Body of pancreas (tissue), 4 donors: ENCODE data around the gene TKTL2. TPM values are rescaled to one million over a fixed set of nuclear protein-coding genes. Genes with fewer than 3 reads are reported as not detected.
A peak's percentile ranks its signal among the peaks of the same experiment; 100 is the strongest.

ENCODE experiments used
- ATAC-seq: fragments of 150-250 bp; one replicate; pipeline ENCODE4 v1.9.1; 2016
- DNase-seq, 4 donors: peaks; one replicate each; pipeline ENCODE4 v3.0.0-alpha.2; 2019
- H3K27ac ChIP-seq, 4 donors: fragments of 200-600 bp; sonication (generic); 1 replicate in 3 of 4; 2 replicates in 1 of 4; pipeline versions ENCODE4 v1.5.1 to v1.6.1; 2016 to 2019; ENCODE audit warnings: mild to moderate bottlenecking in 1 of 4, mixed read lengths in 1 of 4, moderate library complexity in 1 of 4
- H3K27me3 ChIP-seq, 2 donors: fragments of 200-600 bp; sonication (generic); one replicate each; pipeline ENCODE4 v1.6.0; 2016; ENCODE audit warnings: mild to moderate bottlenecking in 1 of 2
- H3K36me3 ChIP-seq, 2 donors: fragments of 200-600 bp; sonication (generic); replicated peaks in 1 of 2; 2 replicates each; pipeline ENCODE4 v1.5.1; 2016; ENCODE audit warnings: low read depth in 2 of 2; ENCODE audit not compliant: insufficient read depth in 1 of 2
- H3K4me1 ChIP-seq: fragments of 200-600 bp; sonication (generic); one replicate; pipeline ENCODE4 v1.6.0; 2016
- H3K4me3 ChIP-seq, 2 donors: fragments of 200-600 bp; sonication (generic); 1 replicate in 1 of 2; 2 replicates in 1 of 2; pipeline ENCODE4 v1.5.1; 2016 to 2019
- H3K9me3 ChIP-seq, 3 donors: fragments of 200-600 bp; sonication (generic); 1 replicate in 2 of 3; 2 replicates in 1 of 3; pipeline ENCODE4 v1.5.1; 2016
- POLR2A ChIP-seq, 3 donors: fragments of 450-650 bp; IDR thresholded peaks; one replicate each; pipeline ENCODE4 v1.6.1; 2016; ENCODE audit warnings: antibody characterized with exemption in 3 of 3, mild to moderate bottlenecking in 2 of 3
- WGBS, 2 donors: methylation state at CpG; one replicate each; pipeline ENCODE4 v1.1.5; 2017; 5-methylcytosine and 5-hydroxymethylcytosine counted together
- intact Hi-C: fragments of 100-400 bp; cut with DNase I; formaldehyde crosslinking; loops from one replicate; pipeline ENCODE4 v1.15.1; 2023
- total RNA-seq, 2 donors: library from RNA; depleted of rRNA; stranded (reverse); fragments of >200 nt; gene quantifications; one replicate each; pipeline ENCODE4 v1.1.0, GENCODE V29; 2016
- TF ChIP-seq, protein P1 (sequence below), 7 experiments: fragments of 450-650 bp in 4 of 7; fragments of 200-600 bp in 3 of 7; sonication (generic) in 3 of 7; IDR thresholded peaks; one replicate each; pipeline ENCODE4 v1.5.1; 2016 to 2019; ENCODE audit warnings: antibody characterized with exemption in 7 of 7

Gene TKTL2
- total RNA-seq, 2 donors from 2014 or later: not detected

DNA sequence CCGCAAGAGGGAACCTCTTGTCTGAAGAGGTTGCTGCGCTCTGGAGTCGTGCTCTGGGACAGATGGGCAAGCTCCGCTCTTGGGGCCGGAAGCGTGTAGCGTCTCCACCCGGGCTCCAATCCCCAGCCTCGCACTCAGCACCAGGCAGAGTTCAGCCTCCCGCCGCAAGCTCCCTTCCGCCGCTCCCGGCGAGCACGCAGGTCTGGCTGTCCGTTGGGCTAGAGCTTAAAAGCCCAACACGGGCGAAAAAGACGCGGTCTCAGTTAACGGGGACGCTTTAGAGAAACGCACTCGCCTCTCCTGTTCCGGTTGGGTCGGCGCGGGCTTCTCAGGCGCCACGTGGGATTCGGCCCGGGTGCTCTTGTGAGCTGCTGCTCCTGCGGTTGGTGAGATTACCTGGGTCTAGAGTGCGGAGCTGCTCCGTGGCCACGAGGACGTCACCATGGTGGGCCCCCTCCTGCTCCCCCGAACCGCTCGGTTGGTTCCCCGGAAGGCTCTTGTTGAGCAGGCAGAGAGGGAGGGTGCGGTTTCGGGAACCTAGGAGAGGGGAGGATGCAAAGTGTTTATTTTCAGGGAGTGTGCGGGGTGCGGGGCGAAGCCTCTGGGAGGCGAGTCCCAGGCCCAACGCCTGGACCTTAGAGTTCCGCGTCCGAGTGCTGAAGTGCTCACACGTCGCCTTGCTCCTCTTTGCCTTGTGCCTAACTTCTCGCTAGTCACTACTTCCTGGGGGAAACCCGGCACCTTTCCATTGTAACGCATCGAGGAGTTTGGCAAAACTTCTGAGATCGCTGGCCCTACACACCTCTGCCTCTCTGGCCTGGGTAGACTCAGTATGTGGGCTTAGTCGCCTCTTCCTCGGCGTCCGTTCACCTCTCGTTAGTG, 21.0 kb upstream of the TKTL2 start, which contains the start of gene TMA16:
TMA16 (plus strand) TSS at position 331 of the 882 bp plus-strand sequence; CDS start at position 443, 112 bp downstream.
- ATAC-seq (peak; percentile 96), DNase-seq (peak; percentile 87 to 91 (median 88))
- Histone ChIP-seq H3K9me3 (no peaks in the 10 kb centered on the region), H3K36me3 (no peaks in the 10 kb centered on the region), H3K27me3 (no peaks in the 10 kb centered on the region), H3K4me1 (peaks cover 13% of the 10 kb centered on the region), H3K4me3 (peak within 1 kb of the TSS; percentile 58 to 76), H3K27ac (peak within 1 kb of the TSS; percentile 83 to 88 (median 86))
- WGBS, 2 donors: 0 to 1% methylated on average over 16 to 64 of the region's 64 CpGs
- intact Hi-C loops: no loop called here
- TF ChIP-seq, protein P1, sequence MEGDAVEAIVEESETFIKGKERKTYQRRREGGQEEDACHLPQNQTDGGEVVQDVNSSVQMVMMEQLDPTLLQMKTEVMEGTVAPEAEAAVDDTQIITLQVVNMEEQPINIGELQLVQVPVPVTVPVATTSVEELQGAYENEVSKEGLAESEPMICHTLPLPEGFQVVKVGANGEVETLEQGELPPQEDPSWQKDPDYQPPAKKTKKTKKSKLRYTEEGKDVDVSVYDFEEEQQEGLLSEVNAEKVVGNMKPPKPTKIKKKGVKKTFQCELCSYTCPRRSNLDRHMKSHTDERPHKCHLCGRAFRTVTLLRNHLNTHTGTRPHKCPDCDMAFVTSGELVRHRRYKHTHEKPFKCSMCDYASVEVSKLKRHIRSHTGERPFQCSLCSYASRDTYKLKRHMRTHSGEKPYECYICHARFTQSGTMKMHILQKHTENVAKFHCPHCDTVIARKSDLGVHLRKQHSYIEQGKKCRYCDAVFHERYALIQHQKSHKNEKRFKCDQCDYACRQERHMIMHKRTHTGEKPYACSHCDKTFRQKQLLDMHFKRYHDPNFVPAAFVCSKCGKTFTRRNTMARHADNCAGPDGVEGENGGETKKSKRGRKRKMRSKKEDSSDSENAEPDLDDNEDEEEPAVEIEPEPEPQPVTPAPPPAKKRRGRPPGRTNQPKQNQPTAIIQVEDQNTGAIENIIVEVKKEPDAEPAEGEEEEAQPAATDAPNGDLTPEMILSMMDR (IDR thresholded peaks at IDR 0.05): no peak
- peak; percentile 61 to 90 (median 85) for TF ChIP-seq POLR2A (IDR thresholded peaks at IDR 0.05)

DNA sequence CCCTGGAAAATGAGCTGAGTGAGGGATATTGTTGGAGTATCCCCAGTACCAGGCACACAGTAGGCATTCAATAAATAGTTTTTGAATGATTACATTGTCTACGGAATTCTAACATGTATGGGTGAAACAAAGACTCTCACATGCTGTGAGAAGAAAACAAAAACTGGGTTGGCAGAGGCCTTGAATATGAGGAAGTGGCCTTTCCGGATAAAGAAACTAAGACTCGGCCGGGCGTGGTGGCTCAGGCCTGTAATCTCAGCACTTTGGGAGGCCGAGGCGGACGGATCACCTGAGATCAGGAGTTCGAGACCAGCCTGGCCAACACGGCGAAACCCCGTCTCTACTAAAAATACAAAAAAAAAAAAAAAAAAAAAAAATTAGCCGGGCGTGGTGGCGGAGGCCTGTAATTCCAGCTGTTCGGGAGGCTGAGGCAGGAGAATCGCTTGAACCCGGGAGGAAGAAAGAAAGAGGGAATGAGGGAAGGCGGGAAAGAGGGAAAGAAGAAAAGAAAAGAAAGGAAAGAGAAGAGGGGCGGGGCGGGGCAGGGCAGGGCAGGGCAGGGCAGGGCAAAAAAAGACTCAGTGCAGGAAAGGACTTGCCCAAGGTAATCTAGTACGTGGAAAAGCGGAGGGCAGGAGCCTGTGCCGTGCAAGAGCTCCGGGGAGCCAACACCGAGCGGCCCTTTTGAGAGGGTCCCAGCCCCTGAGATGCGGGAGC, 20.2 kb upstream of the TKTL2 start:
- TF ChIP-seq POLR2A (IDR thresholded peaks at IDR 0.05): no peak
- TF ChIP-seq, protein P1 (IDR thresholded peaks at IDR 0.05): no peak
- Histone ChIP-seq H3K27me3 (no peaks in the 10 kb centered on the region), H3K4me3 (peak overlapping the region in 1 of 2 donors; percentile 58), H3K27ac (peak overlapping the region; percentile 83 to 88 (median 86)), H3K36me3 (no peaks in the 10 kb centered on the region), H3K9me3 (no peaks in the 10 kb centered on the region), H3K4me1 (peaks cover 13% of the 10 kb centered on the region)
- peak in 1 of 4 donors; percentile 19 for DNase-seq
- peak; percentile 8 for ATAC-seq
- WGBS, 2 donors: 36 to 55% methylated on average over 27 to 28 of the region's 28 CpGs
- intact Hi-C loops: no loop called here

DNA sequence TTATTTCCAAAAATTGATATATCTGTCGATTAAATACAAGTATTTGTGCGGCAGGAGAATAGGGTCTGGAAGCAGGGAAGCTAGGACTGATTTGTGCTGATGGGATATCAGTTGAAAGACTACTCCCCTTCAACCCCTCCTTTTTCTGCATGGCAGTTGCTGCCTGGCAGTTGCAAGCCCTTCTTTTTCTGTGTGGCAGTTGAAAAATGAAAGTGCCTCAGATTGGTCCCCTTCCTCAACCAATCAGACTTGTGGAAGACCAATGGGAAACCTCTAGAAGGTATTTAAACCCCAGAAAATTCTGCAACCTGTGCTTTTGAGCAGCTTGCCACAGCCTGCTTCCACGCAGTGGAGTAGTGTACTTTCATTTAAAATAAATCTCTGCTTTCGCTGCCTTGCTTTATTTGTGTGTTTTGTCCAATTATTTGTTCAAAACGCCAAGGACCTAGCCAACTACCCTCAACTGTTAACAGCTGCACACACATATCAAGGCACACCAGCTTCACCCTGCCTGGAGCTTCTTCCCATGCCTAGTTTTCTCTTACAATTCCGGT, 19.5 kb upstream of the TKTL2 start:
- no peaks in the 10 kb centered on the region for H3K27me3 ChIP-seq
- no peak overlapping the region for H3K4me3 ChIP-seq
- H3K4me1 ChIP-seq: peaks cover 13% of the 10 kb centered on the region
- intact Hi-C loops: no loop called here
- ATAC-seq (no peak), DNase-seq (no peak)
- H3K27ac ChIP-seq: no peak overlapping the region
- TF ChIP-seq, protein P1 (IDR thresholded peaks at IDR 0.05): no peak
- TF ChIP-seq POLR2A (IDR thresholded peaks at IDR 0.05): no peak
- 79 to 83% methylated on average over 6 of the region's 6 CpGs for WGBS, 2 donors
- no peaks in the 10 kb centered on the region for H3K9me3 ChIP-seq
- no peaks in the 10 kb centered on the region for H3K36me3 ChIP-seq

GRCh38 chr4:163489929-163490328, 16.4 kb upstream of the TKTL2 start:
- intact Hi-C loops: no loop called here
- H3K4me1 ChIP-seq: no peaks in the 10 kb centered on the region

More at GRCh38 chr4:163489929-163490328, 16.4 kb upstream of the TKTL2 start:
- Histone ChIP-seq H3K9me3 (no peaks in the 10 kb centered on the region), H3K27ac (no peak overlapping the region), H3K4me3 (no peak overlapping the region), H3K27me3 (no peaks in the 10 kb centered on the region), H3K36me3 (no peaks in the 10 kb centered on the region)
- TF ChIP-seq POLR2A (IDR thresholded peaks at IDR 0.05): no peak
- TF ChIP-seq, protein P1 (IDR thresholded peaks at IDR 0.05): no peak
- ATAC-seq (no peak), DNase-seq (no peak)
- 38 to 50% methylated on average over 1 of the region's 1 CpG for WGBS, 2 donors
